Suprapubic skin (tissue), 4 donors: Measurements from ENCODE around the gene CKS1B. TPM values are rescaled to one million over a fixed set of nuclear protein-coding genes. Genes with fewer than 3 reads are reported as not detected.

Experiments used
- DNase-seq, 2 donors: peaks; one replicate each; pipeline ENCODE4 v3.0.0-alpha.2; 2019; ENCODE audit warnings: low spot score in 2 of 2
- H3K27ac ChIP-seq: fragments of 200-600 bp; sonication (generic); one replicate; pipeline ENCODE4 v1.5.1; 2019
- H3K27me3 ChIP-seq: fragments of 200-600 bp; sonication (generic); one replicate; pipeline ENCODE4 v1.5.1; 2019
- H3K36me3 ChIP-seq: fragments of 200-600 bp; sonication (generic); one replicate; pipeline ENCODE4 v1.5.1; 2019
- H3K4me1 ChIP-seq: fragments of 200-600 bp; sonication (generic); one replicate; pipeline ENCODE4 v1.5.1; 2019
- H3K4me3 ChIP-seq: fragments of 200-600 bp; sonication (generic); one replicate; pipeline ENCODE4 v1.5.1; 2019; ENCODE audit warnings: mild to moderate bottlenecking
- H3K9me3 ChIP-seq: fragments of 200-600 bp; sonication (generic); one replicate; pipeline ENCODE4 v1.5.1; 2019
- CTCF ChIP-seq, 2 donors: fragments of 200-600 bp in 1 of 2; fragments of 450-650 bp in 1 of 2; sonication (generic) in 1 of 2; IDR thresholded peaks; one replicate each; pipeline ENCODE4 v1.5.1; 2016 to 2019; ENCODE audit warnings: antibody characterized with exemption in 2 of 2, mild to moderate bottlenecking in 1 of 2, moderate library complexity in 1 of 2
- EP300 ChIP-seq: sonication (generic); formaldehyde crosslinking; IDR thresholded peaks from one replicate; pipeline ENCODE4 v1.6.1; 2017; ENCODE audit warnings: antibody characterized with exemption
- POLR2A ChIP-seq, 2 donors: fragments of 450-650 bp; IDR thresholded peaks; one replicate each; pipeline ENCODE4 v1.6.1; 2017; ENCODE audit warnings: antibody characterized with exemption in 2 of 2, mild to moderate bottlenecking in 2 of 2, moderate library complexity in 2 of 2
- POLR2AphosphoS5 ChIP-seq, 3 donors: sonication (generic); formaldehyde crosslinking; IDR thresholded peaks; one replicate each; pipeline ENCODE4 v1.6.1; 2017; ENCODE audit warnings: antibody characterized with exemption in 3 of 3
- WGBS: methylation state at CpG from one replicate; pipeline ENCODE4 v1.1.5; 2018; 5-methylcytosine and 5-hydroxymethylcytosine counted together
- total RNA-seq, 4 donors: library from RNA; depleted of rRNA; stranded (reverse); fragments of >200 nt; gene quantifications; one replicate each; pipeline ENCODE4 v1.1.0, GENCODE V29; 2016

The CKS1B gene
- total RNA-seq, 4 donors from 2014 or later: 37.8 to 55.4 (median 49.7) TPM

- Histone ChIP-seq H3K27me3 (no peaks in the 10 kb centered on the region), H3K4me3 (peak overlapping the region; percentile 46), H3K4me1 (peaks cover 74% of the 10 kb centered on the region), H3K9me3 (no peaks in the 10 kb centered on the region), H3K36me3 (peaks cover 24% of the 10 kb centered on the region), H3K27ac (peak overlapping the region; percentile 97)
- 25% methylated on average over 10 of the region's 10 CpGs for WGBS
- TF ChIP-seq POLR2AphosphoS5 (IDR thresholded peaks at IDR 0.05) (no peak), EP300 (no peak), CTCF (IDR thresholded peaks at IDR 0.05) (no peak), POLR2A (IDR thresholded peaks at IDR 0.05) (no peak)
- no peak for DNase-seq
These were observed 3.0 kb upstream of the CKS1B start for GRCh38 chr1:154971341-154971998.

GRCh38 chr1:154972213-154972516 is 2.3 kb upstream of the CKS1B start:
- no peak for TF ChIP-seq POLR2A (IDR thresholded peaks at IDR 0.05)
- no peak for TF ChIP-seq EP300
- TF ChIP-seq CTCF (IDR thresholded peaks at IDR 0.05): no peak
- TF ChIP-seq POLR2AphosphoS5 (IDR thresholded peaks at IDR 0.05): no peak
- Histone ChIP-seq H3K4me3 (peak overlapping the region; percentile 73), H3K4me1 (peaks cover 81% of the 10 kb centered on the region), H3K27ac (peak overlapping the region; percentile 97), H3K9me3 (no peaks in the 10 kb centered on the region), H3K36me3 (peaks cover 17% of the 10 kb centered on the region), H3K27me3 (no peaks in the 10 kb centered on the region)
- no peak for DNase-seq
- WGBS: 67% methylated on average over 3 of the region's 3 CpGs

- TF ChIP-seq POLR2AphosphoS5 (IDR thresholded peaks at IDR 0.05): peak in 1 of 3 donors; percentile 25
- no peak for TF ChIP-seq POLR2A (IDR thresholded peaks at IDR 0.05)
- WGBS: 14% methylated on average over 18 of the region's 18 CpGs
- H3K27me3 ChIP-seq: no peaks in the 10 kb centered on the region
- H3K9me3 ChIP-seq: no peaks in the 10 kb centered on the region
- peak overlapping the region; percentile 73 for H3K4me3 ChIP-seq
- DNase-seq: peak in 1 of 2 donors; percentile 88
- H3K4me1 ChIP-seq: peaks cover 83% of the 10 kb centered on the region
- H3K36me3 ChIP-seq: peaks cover 11% of the 10 kb centered on the region
- H3K27ac ChIP-seq: peak overlapping the region; percentile 97
These were observed 1.8 kb upstream of the CKS1B start for GRCh38 chr1:154972517-154973343.

- peak; percentile 100 for DNase-seq
- peaks cover 3% of the 10 kb centered on the region for H3K36me3 ChIP-seq
- peak overlapping the region; percentile 97 for H3K27ac ChIP-seq
- no peaks in the 10 kb centered on the region for H3K9me3 ChIP-seq
- WGBS: 4% methylated on average over 37 of the region's 37 CpGs
- peak in 1 of 2 donors; percentile 7 for TF ChIP-seq CTCF (IDR thresholded peaks at IDR 0.05)
- peak in 1 of 3 donors; percentile 8 for TF ChIP-seq POLR2AphosphoS5 (IDR thresholded peaks at IDR 0.05)
- TF ChIP-seq POLR2A (IDR thresholded peaks at IDR 0.05): peak in 1 of 2 donors; percentile 34
- TF ChIP-seq EP300: no peak
- peaks cover 78% of the 10 kb centered on the region for H3K4me1 ChIP-seq
- no peaks in the 10 kb centered on the region for H3K27me3 ChIP-seq
- peak overlapping the region; percentile 73 for H3K4me3 ChIP-seq
These were observed 958 bp upstream of the CKS1B start for GRCh38 chr1:154973344-154974101.

GRCh38 chr1:154974808-154975408 is 427 bp downstream of the CKS1B start:
- H3K4me1 ChIP-seq: peaks cover 64% of the 10 kb centered on the region
- no peak for TF ChIP-seq EP300
- peak in 2 of 3 donors; percentile 3 to 6 for TF ChIP-seq POLR2AphosphoS5 (IDR thresholded peaks at IDR 0.05)
- peak; percentile 98 for DNase-seq
- under 1% methylated on average over 30 of the region's 30 CpGs for WGBS
- no peaks in the 10 kb centered on the region for H3K36me3 ChIP-seq
- peak overlapping the region; percentile 73 for H3K4me3 ChIP-seq
- peak overlapping the region; percentile 97 for H3K27ac ChIP-seq
- no peaks in the 10 kb centered on the region for H3K9me3 ChIP-seq
- H3K27me3 ChIP-seq: no peaks in the 10 kb centered on the region
